Measurements from ENCODE around the gene BHMT2. TPM values are rescaled to one million over a fixed set of nuclear protein-coding genes. Genes with fewer than 3 reads are reported as not detected.

BHMT2 gene
- total and polyA plus RNA-seq, 4 donors = 2.8 to 29.6 (median 6.2) TPM

DNA sequence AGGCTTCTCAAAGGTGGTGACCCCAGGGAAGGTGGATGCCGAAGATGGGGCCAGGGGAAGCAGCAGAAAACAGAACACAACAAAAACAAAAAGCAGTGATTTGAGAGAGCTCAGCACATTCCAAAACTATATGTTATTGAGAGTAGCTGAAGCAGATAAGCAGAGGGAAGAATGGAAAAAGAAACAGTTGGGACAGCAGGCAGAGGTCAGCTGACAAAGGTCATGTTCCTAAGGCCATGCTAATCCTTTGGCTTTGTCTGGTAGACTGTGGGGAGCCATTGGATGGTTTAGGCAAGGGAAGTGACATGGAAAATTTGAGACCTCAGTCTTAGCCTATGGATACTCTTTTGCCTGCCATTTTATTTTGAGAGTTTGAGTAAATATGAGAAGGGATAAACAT is 14.6 kb upstream of the BHMT2 start:
- H3K27me3 ChIP-seq (ENCODE audit: control insufficient read depth, insufficient read depth, low read length) = no peaks in the 10 kb centered on the region
- no CpG with 5 or more reads among the region's 1 CpG for WGBS (ENCODE audit: insufficient coverage)
- no peaks in the 10 kb centered on the region for H3K36me3 ChIP-seq (ENCODE audit: control insufficient read depth, insufficient read depth, low read length)
- no peak overlapping the region for H3K4me3 ChIP-seq (ENCODE audit: low read depth, low read length)
- H3K9me3 ChIP-seq (ENCODE audit: control insufficient read depth, insufficient read depth, low read length) = no peaks in the 10 kb centered on the region
- no peak overlapping the region for H3K27ac ChIP-seq (ENCODE audit: low read depth, low read length)
- no peak for DNase-seq (ENCODE audit: low read depth in 4 of 6, low spot score in 6 of 6)
- H3K4me1 ChIP-seq (ENCODE audit: control insufficient read depth, insufficient read depth, low read length) = no peaks in the 10 kb centered on the region

DNA sequence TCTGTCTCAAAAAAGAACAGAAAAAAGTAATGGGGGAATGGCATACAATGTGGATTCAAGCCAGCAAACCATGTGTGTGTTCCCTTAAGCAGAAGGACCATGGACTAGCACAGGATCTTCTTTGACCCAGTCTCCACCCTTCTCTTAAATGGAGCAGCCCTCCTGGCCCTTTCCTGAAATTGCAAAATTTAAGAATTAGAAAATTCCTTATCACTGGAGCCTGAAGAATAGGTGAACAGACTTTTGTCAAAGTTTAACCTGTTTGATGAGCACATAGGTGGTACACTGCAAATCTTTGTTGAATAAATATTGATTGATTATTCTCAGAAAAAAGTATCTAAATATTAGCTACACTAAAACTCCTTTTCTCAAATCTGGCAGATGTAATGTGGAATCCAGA is 12.7 kb upstream of the BHMT2 start:
- no peaks in the 10 kb centered on the region for H3K27me3 ChIP-seq (ENCODE audit: control insufficient read depth, insufficient read depth, low read length)
- H3K9me3 ChIP-seq (ENCODE audit: control insufficient read depth, insufficient read depth, low read length) = no peaks in the 10 kb centered on the region
- no peaks in the 10 kb centered on the region for H3K4me1 ChIP-seq (ENCODE audit: control insufficient read depth, insufficient read depth, low read length)
- DNase-seq (ENCODE audit: low read depth in 4 of 6, low spot score in 6 of 6) = no peak
- H3K4me3 ChIP-seq (ENCODE audit: low read depth, low read length) = no peak overlapping the region
- no peak overlapping the region for H3K27ac ChIP-seq (ENCODE audit: low read depth, low read length)
- no peaks in the 10 kb centered on the region for H3K36me3 ChIP-seq (ENCODE audit: control insufficient read depth, insufficient read depth, low read length)

DNA sequence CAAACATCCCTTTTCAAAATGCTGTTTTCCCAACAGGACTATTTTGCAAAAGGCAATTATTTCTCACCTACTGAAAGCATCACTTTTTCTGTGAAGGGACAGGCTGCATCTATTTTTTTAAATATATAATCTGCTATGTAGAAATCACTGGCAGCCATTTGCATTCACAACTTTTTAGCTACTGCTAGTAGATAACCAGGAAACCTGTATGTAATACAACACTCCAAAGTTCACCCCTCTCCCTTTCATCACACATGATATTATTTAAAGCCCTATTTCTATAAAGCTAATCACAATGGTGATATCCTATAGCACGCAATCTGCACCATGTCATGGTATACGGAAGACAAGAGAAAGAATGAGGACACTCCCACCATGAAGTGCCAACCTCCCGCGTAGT is 9.9 kb upstream of the BHMT2 start:
- no peaks in the 10 kb centered on the region for H3K36me3 ChIP-seq (ENCODE audit: control insufficient read depth, insufficient read depth, low read length)
- H3K4me1 ChIP-seq (ENCODE audit: control insufficient read depth, insufficient read depth, low read length) = no peaks in the 10 kb centered on the region
- no peak for DNase-seq (ENCODE audit: low read depth in 4 of 6, low spot score in 6 of 6)
- H3K9me3 ChIP-seq (ENCODE audit: control insufficient read depth, insufficient read depth, low read length) = no peaks in the 10 kb centered on the region
- H3K27ac ChIP-seq (ENCODE audit: low read depth, low read length) = no peak overlapping the region
- H3K27me3 ChIP-seq (ENCODE audit: control insufficient read depth, insufficient read depth, low read length) = no peaks in the 10 kb centered on the region
- no peak overlapping the region for H3K4me3 ChIP-seq (ENCODE audit: low read depth, low read length)
- WGBS (ENCODE audit: insufficient coverage) = no CpG with 5 or more reads among the region's 4 CpGs

DNA sequence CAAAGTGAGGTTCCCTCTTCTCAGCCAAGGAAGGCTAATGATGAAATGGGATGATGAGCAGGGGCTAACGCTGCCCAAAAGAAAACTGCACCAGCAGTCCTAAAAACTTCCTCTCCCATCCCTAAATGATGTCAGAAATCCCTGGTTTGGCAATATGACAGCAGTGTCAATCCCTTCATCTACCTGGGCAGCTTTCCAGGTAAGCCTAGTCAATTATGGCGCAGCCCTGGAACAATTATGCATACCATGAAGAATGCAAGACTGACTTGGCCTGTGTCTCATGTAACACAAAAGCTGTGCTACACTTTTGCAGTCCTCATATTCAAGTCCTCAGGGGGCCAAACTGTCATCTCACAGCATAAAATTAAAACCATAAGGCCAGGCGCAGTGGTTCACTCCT is 7.1 kb upstream of the BHMT2 start:
- H3K4me1 ChIP-seq (ENCODE audit: control insufficient read depth, insufficient read depth, low read length) = no peaks in the 10 kb centered on the region
- no peak for DNase-seq (ENCODE audit: low read depth in 4 of 6, low spot score in 6 of 6)
- H3K36me3 ChIP-seq (ENCODE audit: control insufficient read depth, insufficient read depth, low read length) = no peaks in the 10 kb centered on the region
- 100% methylated on average over 1 of the region's 3 CpGs for WGBS (ENCODE audit: insufficient coverage)
- no peaks in the 10 kb centered on the region for H3K9me3 ChIP-seq (ENCODE audit: control insufficient read depth, insufficient read depth, low read length)
- H3K27me3 ChIP-seq (ENCODE audit: control insufficient read depth, insufficient read depth, low read length) = no peaks in the 10 kb centered on the region
- H3K4me3 ChIP-seq (ENCODE audit: low read depth, low read length) = no peak overlapping the region
- no peak overlapping the region for H3K27ac ChIP-seq (ENCODE audit: low read depth, low read length)

DNA sequence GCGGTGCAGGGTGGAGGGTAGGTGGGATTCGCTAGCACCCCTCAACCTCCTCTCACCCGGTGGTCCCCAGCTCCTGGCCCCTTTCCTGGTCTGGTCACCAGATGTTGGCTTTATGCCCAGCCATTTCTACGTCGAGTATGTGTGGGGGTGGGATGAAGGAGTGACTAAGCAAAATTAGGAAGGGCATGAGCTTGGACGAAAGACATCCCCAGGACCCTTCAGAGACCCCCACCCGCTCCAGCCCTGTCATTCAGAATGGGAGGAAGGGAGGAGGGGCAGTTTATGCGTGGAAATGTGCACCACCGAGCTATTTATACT is 742 bp downstream of the BHMT2 start:
- no CpG with 5 or more reads among the region's 9 CpGs for WGBS (ENCODE audit: insufficient coverage)
- Histone ChIP-seq H3K4me3 (ENCODE audit: low read depth, low read length) (peak overlapping the region; percentile 26), H3K36me3 (ENCODE audit: control insufficient read depth, insufficient read depth, low read length) (no peaks in the 10 kb centered on the region), H3K9me3 (ENCODE audit: control insufficient read depth, insufficient read depth, low read length) (no peaks in the 10 kb centered on the region), H3K27ac (ENCODE audit: low read depth, low read length) (no peak overlapping the region), H3K4me1 (ENCODE audit: control insufficient read depth, insufficient read depth, low read length) (peaks cover 9% of the 10 kb centered on the region), H3K27me3 (ENCODE audit: control insufficient read depth, insufficient read depth, low read length) (peaks cover 8% of the 10 kb centered on the region)
- DNase-seq (ENCODE audit: low read depth in 4 of 6, low spot score in 6 of 6) = peak in 1 of 6 donors; percentile 47

DNA sequence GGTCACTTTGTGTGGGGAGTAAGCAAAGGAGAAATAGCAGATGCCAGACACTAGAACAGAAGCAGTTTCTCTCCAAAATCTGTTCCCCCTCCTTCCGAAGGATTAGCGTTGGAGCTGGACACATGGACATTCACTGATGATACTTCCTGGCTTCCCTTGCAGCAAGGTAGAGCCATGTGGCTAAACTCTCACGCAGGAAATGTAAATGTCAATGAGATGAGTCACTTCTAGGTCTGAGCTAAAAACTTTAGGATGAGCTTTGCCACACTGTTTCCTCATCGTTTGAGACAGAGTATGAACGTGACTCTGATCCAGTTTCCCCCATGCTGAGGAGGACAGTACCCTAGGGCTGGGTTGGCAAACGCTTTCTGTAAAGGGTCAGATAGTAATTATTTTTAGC is 5.1 kb downstream of the BHMT2 start:
- H3K27me3 ChIP-seq (ENCODE audit: control insufficient read depth, insufficient read depth, low read length) = peaks cover 7% of the 10 kb centered on the region
- no peak overlapping the region for H3K27ac ChIP-seq (ENCODE audit: low read depth, low read length)
- 80% methylated on average over 4 of the region's 6 CpGs for WGBS (ENCODE audit: insufficient coverage)
- H3K9me3 ChIP-seq (ENCODE audit: control insufficient read depth, insufficient read depth, low read length) = no peaks in the 10 kb centered on the region
- no peaks in the 10 kb centered on the region for H3K36me3 ChIP-seq (ENCODE audit: control insufficient read depth, insufficient read depth, low read length)
- no peak overlapping the region for H3K4me3 ChIP-seq (ENCODE audit: low read depth, low read length)
- H3K4me1 ChIP-seq (ENCODE audit: control insufficient read depth, insufficient read depth, low read length) = peaks cover 8% of the 10 kb centered on the region
- no peak for DNase-seq (ENCODE audit: low read depth in 4 of 6, low spot score in 6 of 6)

DNA sequence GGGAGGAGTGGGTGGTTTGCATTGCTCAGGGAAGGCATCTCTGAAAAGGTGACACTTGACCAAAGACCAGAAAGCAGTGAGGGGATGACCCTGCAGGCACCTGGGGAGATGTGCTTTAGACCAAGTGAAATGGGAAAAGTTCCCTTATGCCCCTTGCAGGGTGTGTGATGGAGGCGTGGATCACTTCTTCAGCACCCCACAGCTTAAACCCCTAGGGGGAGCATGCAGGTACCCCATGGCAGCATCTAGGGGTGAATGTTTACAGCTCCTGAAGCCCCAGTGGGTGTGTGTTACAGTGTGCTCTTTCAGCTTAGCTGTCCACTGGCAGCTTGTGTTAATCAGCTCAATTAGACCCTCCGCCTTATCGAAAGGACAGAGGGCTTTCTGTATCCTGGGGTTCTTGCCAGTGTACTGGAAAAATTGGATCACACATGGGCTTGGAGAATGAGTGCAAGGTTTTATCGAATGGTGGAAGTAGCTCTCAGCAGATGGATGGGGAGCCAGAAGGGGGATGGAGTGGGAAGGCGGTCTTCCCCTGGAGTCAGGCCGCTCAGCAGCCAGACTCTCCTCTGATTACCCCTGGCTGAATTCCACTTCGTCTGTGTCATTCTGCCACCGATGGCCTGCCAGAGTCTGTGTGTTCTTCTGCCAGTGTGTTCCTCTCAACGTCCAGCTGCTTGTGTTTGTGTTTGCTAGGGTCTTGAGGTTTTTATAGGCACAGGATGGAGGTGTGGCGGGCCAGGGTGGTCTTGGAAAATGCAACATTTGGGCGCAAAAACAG is 6.3 kb downstream of the BHMT2 start:
- no peaks in the 10 kb centered on the region for H3K27me3 ChIP-seq (ENCODE audit: control insufficient read depth, insufficient read depth, low read length)
- WGBS (ENCODE audit: insufficient coverage) = 74% methylated on average over 8 of the region's 11 CpGs
- H3K27ac ChIP-seq (ENCODE audit: low read depth, low read length) = no peak overlapping the region
- H3K9me3 ChIP-seq (ENCODE audit: control insufficient read depth, insufficient read depth, low read length) = no peaks in the 10 kb centered on the region
- H3K4me1 ChIP-seq (ENCODE audit: control insufficient read depth, insufficient read depth, low read length) = no peaks in the 10 kb centered on the region
- no peak for DNase-seq (ENCODE audit: low read depth in 4 of 6, low spot score in 6 of 6)
- no peaks in the 10 kb centered on the region for H3K36me3 ChIP-seq (ENCODE audit: control insufficient read depth, insufficient read depth, low read length)
- H3K4me3 ChIP-seq (ENCODE audit: low read depth, low read length) = no peak overlapping the region

DNA sequence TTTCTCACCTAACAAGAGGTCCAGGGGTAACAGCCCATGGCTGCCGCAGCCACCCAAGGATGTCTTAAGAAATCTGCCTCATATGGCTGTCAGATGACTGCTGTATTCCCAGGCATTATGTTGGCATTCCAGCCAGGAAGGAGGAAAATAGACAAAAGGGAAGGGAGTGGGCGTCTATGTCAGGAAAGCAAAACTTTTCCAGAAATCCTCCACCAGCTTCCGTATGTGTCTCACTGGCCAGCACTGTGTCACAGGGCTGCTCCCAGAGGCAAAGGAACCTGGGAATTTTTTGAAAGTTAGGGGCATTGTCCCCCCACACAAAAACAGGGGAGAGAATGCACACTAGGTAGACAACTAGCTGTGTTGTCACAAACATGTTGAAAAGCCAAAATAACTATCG is 7.3 kb downstream of the BHMT2 start:
- Histone ChIP-seq H3K27ac (ENCODE audit: low read depth, low read length) (no peak overlapping the region), H3K4me1 (ENCODE audit: control insufficient read depth, insufficient read depth, low read length) (no peaks in the 10 kb centered on the region), H3K27me3 (ENCODE audit: control insufficient read depth, insufficient read depth, low read length) (no peaks in the 10 kb centered on the region), H3K9me3 (ENCODE audit: control insufficient read depth, insufficient read depth, low read length) (no peaks in the 10 kb centered on the region), H3K4me3 (ENCODE audit: low read depth, low read length) (no peak overlapping the region), H3K36me3 (ENCODE audit: control insufficient read depth, insufficient read depth, low read length) (no peaks in the 10 kb centered on the region)
- WGBS (ENCODE audit: insufficient coverage) = 100% methylated on average over 1 of the region's 4 CpGs
- DNase-seq (ENCODE audit: low read depth in 4 of 6, low spot score in 6 of 6) = no peak

DNA sequence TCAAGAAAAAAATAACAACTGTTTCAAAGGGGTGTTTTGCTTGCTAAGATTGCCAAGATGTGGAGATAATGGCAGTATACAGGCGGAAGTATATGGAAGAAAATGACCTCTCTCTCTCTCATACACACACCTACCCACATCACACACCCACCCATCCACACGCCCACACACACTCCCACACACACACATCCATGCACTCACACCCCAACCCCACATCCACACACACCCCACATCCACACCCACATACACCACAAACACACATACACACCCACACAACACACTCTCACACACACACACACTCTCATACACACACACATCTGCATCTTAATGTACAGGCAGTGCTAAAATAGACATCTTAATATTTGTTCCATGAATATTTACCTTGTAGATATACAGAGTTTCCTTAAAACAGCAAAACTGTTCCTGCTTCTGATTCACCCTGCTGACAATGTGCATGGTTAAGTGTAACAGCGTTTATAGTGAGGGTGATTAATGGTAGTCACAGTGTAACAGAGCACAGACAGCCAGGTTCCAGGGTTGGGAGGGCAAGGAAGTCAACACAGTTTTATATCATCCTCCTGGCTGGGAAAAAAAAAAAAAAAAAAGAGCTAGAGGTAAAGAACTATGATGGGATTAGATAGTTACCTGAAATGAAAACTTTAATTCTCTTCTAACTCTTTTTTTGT is 8.3 kb downstream of the BHMT2 start:
- H3K36me3 ChIP-seq (ENCODE audit: control insufficient read depth, insufficient read depth, low read length) = no peaks in the 10 kb centered on the region
- no peaks in the 10 kb centered on the region for H3K27me3 ChIP-seq (ENCODE audit: control insufficient read depth, insufficient read depth, low read length)
- no peak overlapping the region for H3K27ac ChIP-seq (ENCODE audit: low read depth, low read length)
- no peak overlapping the region for H3K4me3 ChIP-seq (ENCODE audit: low read depth, low read length)
- no peaks in the 10 kb centered on the region for H3K4me1 ChIP-seq (ENCODE audit: control insufficient read depth, insufficient read depth, low read length)
- WGBS (ENCODE audit: insufficient coverage) = 39% methylated on average over 2 of the region's 3 CpGs
- H3K9me3 ChIP-seq (ENCODE audit: control insufficient read depth, insufficient read depth, low read length) = no peaks in the 10 kb centered on the region
- no peak for DNase-seq (ENCODE audit: low read depth in 4 of 6, low spot score in 6 of 6)

DNA sequence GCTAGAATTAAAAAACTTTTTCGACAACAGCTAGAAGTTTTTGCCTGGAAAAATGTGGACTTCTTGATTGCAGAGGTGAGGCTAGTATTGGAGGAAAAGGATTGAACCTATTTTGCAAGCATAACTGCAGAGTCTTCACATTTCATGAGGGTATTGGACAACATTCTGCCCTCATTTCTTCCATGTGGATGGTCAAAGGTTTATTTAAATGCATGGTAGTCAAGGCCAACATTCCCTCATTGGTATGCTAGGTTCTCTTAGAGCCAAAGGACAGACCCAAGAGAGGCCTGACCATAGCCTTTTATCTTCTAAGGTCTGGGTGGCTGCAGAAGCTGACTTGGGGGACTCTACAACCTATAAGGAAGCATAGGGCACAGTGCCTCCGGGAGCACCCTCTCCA is 11.2 kb downstream of the BHMT2 start:
- Histone ChIP-seq H3K36me3 (ENCODE audit: control insufficient read depth, insufficient read depth, low read length) (no peaks in the 10 kb centered on the region), H3K4me1 (ENCODE audit: control insufficient read depth, insufficient read depth, low read length) (no peaks in the 10 kb centered on the region), H3K4me3 (ENCODE audit: low read depth, low read length) (no peak overlapping the region), H3K27me3 (ENCODE audit: control insufficient read depth, insufficient read depth, low read length) (no peaks in the 10 kb centered on the region), H3K27ac (ENCODE audit: low read depth, low read length) (no peak overlapping the region), H3K9me3 (ENCODE audit: control insufficient read depth, insufficient read depth, low read length) (no peaks in the 10 kb centered on the region)
- WGBS (ENCODE audit: insufficient coverage) = 67% methylated on average over 1 of the region's 2 CpGs
- DNase-seq (ENCODE audit: low read depth in 4 of 6, low spot score in 6 of 6) = no peak
